NCI-H2227 (cell line): Measurements from ENCODE around the gene LAMC1.
"Not testable (repeated sequence)": the region's sequence is repeated elsewhere in the genome, so short reads cannot be mapped to it uniquely, and the experiment has no call there.

Experiments
- DNase-seq: peaks from one replicate; lab custom pipeline; 2025; ENCODE audit not compliant: unreplicated experiment; lab: John Stamatoyannopoulos, UW

Gene LAMC1

GRCh38 chr1:183040547-183040971 lies 17.3 kb downstream of the LAMC1 start:
- DNase-seq: no peak

DNA sequence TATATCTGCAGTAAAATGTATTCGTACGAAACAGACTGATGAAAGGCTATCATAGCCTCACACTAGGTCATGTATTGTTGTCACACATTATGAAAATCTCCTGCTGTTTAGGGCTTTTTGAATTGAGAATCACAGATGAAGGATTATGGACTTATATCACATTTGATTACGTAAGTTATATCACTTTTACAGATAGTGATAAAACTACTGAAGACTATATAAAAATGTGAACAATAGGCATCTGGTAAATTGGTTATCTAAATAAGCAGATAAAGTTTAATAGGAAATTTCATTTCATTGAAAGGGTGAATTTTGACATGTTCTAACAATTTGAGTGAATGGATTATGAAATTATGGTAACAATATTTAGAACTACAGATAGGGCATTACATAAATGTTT lies 20.0 kb downstream of the LAMC1 start:
- DNase-seq: no peak

GRCh38 chr1:183043872-183044854 lies 20.9 kb downstream of the LAMC1 start:
- DNase-seq: no peak

DNA sequence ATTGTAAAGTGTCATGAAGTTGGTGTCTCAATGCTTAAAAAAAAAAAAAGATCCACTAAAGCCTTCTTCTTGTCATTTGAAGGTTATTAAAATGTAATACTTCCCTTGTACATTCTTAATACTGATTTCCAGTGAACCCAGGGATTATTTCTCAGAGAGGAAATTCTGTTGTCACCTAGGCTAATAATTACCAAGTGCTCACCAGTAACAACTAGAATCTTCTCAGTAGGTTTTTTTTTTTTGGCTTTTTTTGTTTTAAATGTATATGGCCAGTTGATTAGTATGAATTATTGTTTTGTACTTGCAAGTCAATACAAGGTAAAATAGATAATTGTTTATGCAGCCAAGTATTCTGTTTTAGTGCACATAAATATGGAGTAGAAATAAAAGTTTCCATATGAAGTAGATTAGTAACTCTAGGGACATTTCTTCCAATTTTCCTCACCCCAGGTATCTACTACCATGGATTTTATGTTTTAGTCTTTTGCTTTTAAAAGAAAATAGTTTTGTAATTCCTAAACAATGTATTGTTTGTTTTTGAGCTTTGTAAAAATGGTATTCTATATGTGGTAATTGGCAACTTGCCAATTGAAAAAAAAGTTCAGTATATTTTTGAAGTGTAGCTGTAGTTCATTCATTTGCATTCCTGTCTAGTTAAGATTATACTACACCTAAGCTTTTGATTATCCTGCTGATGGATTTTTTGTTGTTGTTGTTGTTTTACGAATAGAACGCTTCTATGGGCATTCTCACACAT lies 21.9 kb downstream of the LAMC1 start:
- no peak for DNase-seq

- DNase-seq: no peak
Observed at GRCh38 chr1:183048087-183049085, 25.2 kb downstream of the LAMC1 start.

GRCh38 chr1:183051546-183051945 lies 28.3 kb downstream of the LAMC1 start:
- no peak for DNase-seq

DNA sequence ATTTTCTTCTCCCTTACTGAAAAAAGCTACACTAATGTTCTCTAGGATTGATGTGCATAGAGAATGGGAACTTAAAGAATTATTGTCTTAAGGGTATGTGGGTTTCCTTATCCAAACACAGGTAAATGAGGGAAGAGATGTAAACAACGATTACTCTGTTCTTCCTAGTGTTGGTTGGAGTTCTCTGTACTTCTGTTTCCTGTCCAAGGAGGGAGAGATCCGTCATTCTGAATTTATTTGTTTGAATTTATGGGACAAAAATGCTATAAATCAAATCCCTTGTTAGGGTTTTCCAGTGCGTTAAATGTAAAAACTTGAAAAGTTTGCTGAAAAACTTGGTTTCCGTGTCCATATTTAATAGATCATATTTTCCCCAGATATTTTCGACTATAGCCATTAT lies 29.6 kb downstream of the LAMC1 start:
- no peak for DNase-seq

DNA sequence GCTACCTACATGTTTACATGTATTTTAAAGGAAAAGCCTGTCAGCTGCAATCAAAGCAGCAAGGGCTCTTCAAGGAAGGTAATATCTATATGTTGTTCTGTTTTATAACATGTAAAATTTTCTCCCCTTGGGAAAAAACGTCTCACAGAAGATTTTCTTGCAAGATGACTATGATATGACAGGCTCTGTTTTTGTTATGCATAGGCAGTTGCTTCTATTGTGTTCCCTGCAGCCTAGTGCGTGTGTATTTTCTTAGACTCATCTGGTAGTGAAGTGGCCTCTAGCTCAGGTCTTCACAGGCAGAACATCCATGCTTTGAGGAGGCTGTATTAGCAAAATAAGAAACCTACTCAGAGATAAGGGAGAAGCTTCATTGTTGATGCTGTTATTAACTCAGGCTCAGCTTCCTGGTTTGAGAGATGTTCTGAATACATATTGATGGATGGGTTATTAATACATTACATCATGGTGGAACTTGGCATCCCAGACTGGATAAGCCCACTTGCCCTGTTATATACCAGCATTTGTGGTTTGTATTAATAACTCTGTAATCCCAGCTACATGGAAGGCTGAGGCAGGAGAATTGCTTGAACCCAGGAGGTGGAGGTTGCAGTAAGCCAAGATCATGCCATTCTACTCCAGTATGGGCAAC lies 35.8 kb downstream of the LAMC1 start:
- DNase-seq: no peak

DNA sequence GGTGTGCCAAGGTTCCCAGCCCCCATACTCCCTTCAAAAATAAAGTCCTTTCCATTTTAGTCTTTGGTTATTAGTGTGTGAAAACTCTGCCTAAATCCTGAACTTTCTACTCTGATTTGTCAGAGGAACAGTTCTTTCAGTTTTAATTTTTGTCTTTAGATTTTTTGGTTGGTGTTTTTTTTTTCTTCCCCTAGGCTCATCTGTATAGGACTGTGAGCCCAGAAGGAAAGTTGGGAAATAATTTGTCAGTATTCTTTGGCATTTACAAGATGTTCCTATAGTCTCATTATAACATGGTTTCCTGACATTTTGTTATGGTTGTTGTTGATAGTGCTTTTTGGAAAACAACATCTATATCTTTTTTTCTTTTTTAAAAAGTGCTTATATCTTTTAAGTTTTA lies 38.0 kb downstream of the LAMC1 start:
- no peak for DNase-seq

GRCh38 chr1:183063349-183063748 lies 40.1 kb downstream of the LAMC1 start:
- no peak for DNase-seq

GRCh38 chr1:183065168-183065706 lies 42.0 kb downstream of the LAMC1 start:
- no peak for DNase-seq

DNA sequence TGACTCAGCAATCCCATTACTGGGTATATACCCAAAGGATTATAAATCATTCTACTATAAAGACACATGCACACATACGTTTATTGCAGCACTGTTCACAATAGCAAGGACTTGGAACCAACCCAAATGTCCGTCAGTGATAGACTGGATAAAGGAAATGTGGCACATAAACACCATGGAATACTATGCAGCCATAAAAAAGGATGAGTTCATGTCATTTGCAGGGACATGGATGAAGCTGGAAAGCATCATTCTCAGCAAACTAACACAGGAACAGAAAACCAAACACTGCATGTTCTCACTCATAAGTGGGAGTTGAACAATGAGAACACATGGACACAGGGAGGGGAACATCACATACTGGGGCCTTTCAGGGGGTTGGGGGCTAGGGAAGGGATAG lies 43.2 kb downstream of the LAMC1 start:
- not testable (repeated sequence) for DNase-seq

GRCh38 chr1:183069562-183070216 lies 46.5 kb downstream of the LAMC1 start:
- DNase-seq: no peak

- no peak for DNase-seq
Observed at GRCh38 chr1:183070234-183070922, 47.2 kb downstream of the LAMC1 start.

DNA sequence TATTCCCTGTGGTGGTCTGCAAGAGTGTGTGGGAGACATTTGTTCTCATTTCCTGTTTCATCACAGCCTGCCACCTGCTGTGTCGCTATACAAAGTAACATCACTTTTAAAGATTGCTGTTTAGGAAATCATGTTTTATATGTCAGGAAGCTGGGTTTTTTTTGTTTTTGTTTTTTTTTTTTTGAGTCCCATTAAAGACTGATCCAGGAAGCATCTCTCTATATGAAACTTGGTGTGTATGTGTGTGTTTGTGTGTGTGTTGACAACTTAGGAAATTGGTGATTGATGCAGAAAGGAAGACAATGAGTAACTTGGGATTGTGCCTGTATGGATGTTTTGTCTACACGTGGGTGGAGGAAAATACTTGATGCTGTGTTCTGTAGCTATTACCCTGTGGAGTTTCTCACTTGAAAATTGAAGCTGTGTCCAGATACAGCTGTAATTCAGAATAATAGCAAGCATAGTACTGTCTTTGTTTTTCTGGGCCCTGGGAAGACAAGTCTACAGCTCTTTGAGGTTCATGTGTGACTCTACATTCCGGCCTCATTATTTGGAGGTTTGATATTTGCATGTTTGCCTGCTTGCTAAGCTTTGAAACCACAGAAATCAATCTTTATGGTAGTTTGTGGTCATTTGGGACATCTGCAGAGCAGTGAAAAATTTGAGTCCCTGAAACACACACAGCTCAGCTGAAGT lies 47.9 kb downstream of the LAMC1 start:
- no peak for DNase-seq

DNA sequence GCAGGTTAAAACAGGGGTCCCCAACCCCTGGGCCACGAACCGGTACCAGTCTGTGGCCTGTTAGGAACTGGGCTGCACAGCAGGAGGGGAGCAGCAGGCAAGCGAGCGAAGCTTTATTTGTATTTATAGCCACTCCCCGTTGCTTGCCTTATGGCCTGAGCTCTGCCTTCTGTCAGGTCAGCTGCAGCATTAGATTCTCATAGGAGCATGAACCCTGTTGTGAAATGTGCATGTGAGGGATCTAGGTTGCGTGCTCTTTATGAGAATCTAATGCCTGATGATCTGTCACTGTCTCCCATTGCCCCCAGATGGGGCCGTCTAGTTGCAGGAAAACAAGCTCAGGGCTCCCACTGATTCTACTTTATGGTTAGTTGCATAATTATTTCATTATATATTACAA lies 49.4 kb downstream of the LAMC1 start:
- DNase-seq: not testable (repeated sequence)

- no peak for DNase-seq
Observed at GRCh38 chr1:183073320-183073719, 50.1 kb downstream of the LAMC1 start.

- no peak for DNase-seq
Observed at GRCh38 chr1:183074215-183074614, 51.0 kb downstream of the LAMC1 start.
